ENCODE data around the gene KRT40.

- TF ChIP-seq CTCF (conservative IDR thresholded peaks at IDR 0.05; ENCODE audit: low read length) = no peak
- TF ChIP-seq EZH2phosphoT487 (IDR thresholded peaks at IDR 0.05; ENCODE audit: borderline replicate concordance) = no peak
Measured at GRCh38 chr17:41004397-41004796, 20.3 kb upstream of the KRT40 start.

All from Loucy (cell line).